PC-9 (cell line): Measurements from ENCODE around the gene GOLGA6L10.
"Not testable (repeated sequence)": the region's sequence is repeated elsewhere in the genome, so short reads cannot be mapped to it uniquely, and the experiment has no call there.

ENCODE experiments used
- CTCF ChIP-seq: fragments of 200-600 bp; sonication (generic); conservative IDR thresholded peaks from 2 replicates; pipeline ENCODE4 v1.6.1; 2017; ENCODE audit warnings: mixed run types, antibody characterized with exemption, mild to moderate bottlenecking, moderate library complexity
- EZH2 ChIP-seq: fragments of 200-600 bp; sonication (generic); IDR thresholded peaks from 2 replicates; pipeline ENCODE4 v1.8.0; 2017; ENCODE audit warnings: antibody characterized with exemption, low read depth

GRCh38 chr15:82387209-82387608 is 37.9 kb upstream of the GOLGA6L10 start:
- not testable (repeated sequence) for TF ChIP-seq EZH2, CTCF
